Measurements from ENCODE around the gene NAXD. TPM values are rescaled to one million over a fixed set of nuclear protein-coding genes. Genes with fewer than 3 reads are reported as not detected.

The NAXD gene
- total RNA-seq, 1 donor from 2014 or later = 25.8 TPM

DNA sequence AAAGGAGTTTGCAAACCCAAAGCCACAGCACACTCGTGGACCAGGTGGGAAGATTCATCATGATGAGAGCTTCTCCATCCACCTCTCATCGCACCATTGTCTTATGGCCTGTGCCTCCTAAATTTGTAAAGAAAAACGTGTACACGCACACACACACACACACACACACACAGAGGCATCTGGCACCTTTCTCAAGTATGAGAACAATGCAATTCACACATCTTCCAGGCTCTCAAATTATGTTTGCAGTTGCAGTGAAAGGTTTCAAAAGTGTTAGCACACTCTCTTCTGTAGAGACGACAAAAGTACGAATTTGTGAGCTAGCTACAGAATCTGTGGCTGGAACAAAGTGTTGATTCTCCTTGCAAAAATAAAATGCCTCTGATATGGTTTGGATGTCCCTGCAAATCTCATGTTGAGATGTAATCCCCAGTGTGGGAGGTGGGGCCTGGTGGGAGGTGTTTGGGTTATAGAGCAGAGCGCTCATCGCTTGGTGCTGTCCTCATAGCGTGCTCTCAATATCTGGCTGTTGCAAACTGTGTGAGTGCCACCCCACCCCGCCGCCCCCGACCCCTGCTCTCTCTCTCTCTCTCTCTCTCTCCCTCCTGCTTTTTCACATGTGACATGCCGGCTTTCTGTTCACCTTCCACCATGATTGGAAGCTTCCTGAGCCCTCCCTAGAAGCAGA, 32.0 kb upstream of the NAXD start:
- Histone ChIP-seq H2AFZ (ENCODE audit: low read depth, low read length) (no peak overlapping the region), H3K9ac (ENCODE audit: low read length) (no peak overlapping the region), H3K79me2 (ENCODE audit: insufficient read depth, low read length) (no peaks in the 10 kb centered on the region), H3K27me3 (ENCODE audit: insufficient read depth, low read length) (peaks cover 3% of the 10 kb centered on the region), H3K36me3 (ENCODE audit: insufficient read depth, low read length) (no peaks in the 10 kb centered on the region), H3K27ac (ENCODE audit: low read depth, low read length) (no peak overlapping the region), H3K4me1 (ENCODE audit: insufficient read depth, low read length) (no peaks in the 10 kb centered on the region), H3K4me3 (ENCODE audit: insufficient read depth, low read depth, low read length) (no peak overlapping the region), H4K20me1 (ENCODE audit: insufficient read depth, low read length) (no peaks in the 10 kb centered on the region), H3K4me2 (ENCODE audit: low read length) (no peak overlapping the region), H3K9me3 (ENCODE audit: insufficient read depth, low read depth, low read length) (no peaks in the 10 kb centered on the region)
- DNase-seq (ENCODE audit: low read depth) (no peak), FAIRE-seq (no peak)
- H3K36me3 Mint-ChIP-seq (ENCODE audit: low read depth, unreplicated experiment) = no peaks in the 10 kb centered on the region
- peaks cover 13% of the 10 kb centered on the region for H3K27me3 Mint-ChIP-seq (ENCODE audit: low read depth, unreplicated experiment)
- peaks cover 8% of the 10 kb centered on the region for H3K4me1 Mint-ChIP-seq (ENCODE audit: low read depth, unreplicated experiment)
- no peak for TF ChIP-seq CTCF (IDR thresholded peaks at IDR 0.05; ENCODE audit: insufficient read depth, low read depth, low read length)
- no peak for TF ChIP-seq EZH2 (IDR thresholded peaks at IDR 0.05; ENCODE audit: insufficient read depth, low read length)
- H3K9me3 Mint-ChIP-seq (ENCODE audit: unreplicated experiment) = no peaks in the 10 kb centered on the region
- H3K4me3 Mint-ChIP-seq (ENCODE audit: unreplicated experiment) = no peak overlapping the region
- no peak overlapping the region for H3K27ac Mint-ChIP-seq (ENCODE audit: unreplicated experiment)

GRCh38 chr13:110589793-110590390, 25.5 kb upstream of the NAXD start:
- H2AFZ ChIP-seq (ENCODE audit: low read depth, low read length) = no peak overlapping the region
- no peak overlapping the region for H3K27ac ChIP-seq (ENCODE audit: low read depth, low read length)
- FAIRE-seq = no peak
- Mint-ChIP-seq H3K36me3 (ENCODE audit: low read depth, unreplicated experiment) (no peaks in the 10 kb centered on the region), H3K9me3 (ENCODE audit: unreplicated experiment) (no peaks in the 10 kb centered on the region), H3K4me1 (ENCODE audit: low read depth, unreplicated experiment) (no peaks in the 10 kb centered on the region), H3K27me3 (ENCODE audit: low read depth, unreplicated experiment) (peaks cover 2% of the 10 kb centered on the region), H3K4me3 (ENCODE audit: unreplicated experiment) (no peak overlapping the region), H3K27ac (ENCODE audit: unreplicated experiment) (no peak overlapping the region)
- no peaks in the 10 kb centered on the region for H3K36me3 ChIP-seq (ENCODE audit: insufficient read depth, low read length)
- H3K4me2 ChIP-seq (ENCODE audit: low read length) = no peak overlapping the region
- no peaks in the 10 kb centered on the region for H3K27me3 ChIP-seq (ENCODE audit: insufficient read depth, low read length)
- H4K20me1 ChIP-seq (ENCODE audit: insufficient read depth, low read length) = no peaks in the 10 kb centered on the region
- TF ChIP-seq EZH2 (IDR thresholded peaks at IDR 0.05; ENCODE audit: insufficient read depth, low read length) (no peak), CTCF (IDR thresholded peaks at IDR 0.05; ENCODE audit: insufficient read depth, low read depth, low read length) (no peak)
- no peaks in the 10 kb centered on the region for H3K4me1 ChIP-seq (ENCODE audit: insufficient read depth, low read length)
- DNase-seq (ENCODE audit: low read depth) = no peak
- H3K4me3 ChIP-seq (ENCODE audit: insufficient read depth, low read depth, low read length) = no peak overlapping the region
- no peaks in the 10 kb centered on the region for H3K79me2 ChIP-seq (ENCODE audit: insufficient read depth, low read length)
- no peaks in the 10 kb centered on the region for H3K9me3 ChIP-seq (ENCODE audit: insufficient read depth, low read depth, low read length)
- H3K9ac ChIP-seq (ENCODE audit: low read length) = no peak overlapping the region

- H3K36me3 ChIP-seq (ENCODE audit: insufficient read depth, low read length) = no peaks in the 10 kb centered on the region
- FAIRE-seq (no peak), DNase-seq (ENCODE audit: low read depth) (no peak)
- Mint-ChIP-seq H3K27ac (ENCODE audit: unreplicated experiment) (no peak overlapping the region), H3K4me1 (ENCODE audit: low read depth, unreplicated experiment) (no peaks in the 10 kb centered on the region), H3K27me3 (ENCODE audit: low read depth, unreplicated experiment) (no peaks in the 10 kb centered on the region), H3K9me3 (ENCODE audit: unreplicated experiment) (no peaks in the 10 kb centered on the region), H3K36me3 (ENCODE audit: low read depth, unreplicated experiment) (no peaks in the 10 kb centered on the region), H3K4me3 (ENCODE audit: unreplicated experiment) (no peak overlapping the region)
- no peak overlapping the region for H3K27ac ChIP-seq (ENCODE audit: low read depth, low read length)
- no peaks in the 10 kb centered on the region for H4K20me1 ChIP-seq (ENCODE audit: insufficient read depth, low read length)
- no peak for TF ChIP-seq EZH2 (IDR thresholded peaks at IDR 0.05; ENCODE audit: insufficient read depth, low read length)
- TF ChIP-seq CTCF (IDR thresholded peaks at IDR 0.05; ENCODE audit: insufficient read depth, low read depth, low read length) = no peak
- no peak overlapping the region for H3K4me2 ChIP-seq (ENCODE audit: low read length)
- no peaks in the 10 kb centered on the region for H3K4me1 ChIP-seq (ENCODE audit: insufficient read depth, low read length)
- no peaks in the 10 kb centered on the region for H3K9me3 ChIP-seq (ENCODE audit: insufficient read depth, low read depth, low read length)
- no peaks in the 10 kb centered on the region for H3K79me2 ChIP-seq (ENCODE audit: insufficient read depth, low read length)
- no peak overlapping the region for H3K9ac ChIP-seq (ENCODE audit: low read length)
- no peak overlapping the region for H2AFZ ChIP-seq (ENCODE audit: low read depth, low read length)
- no peaks in the 10 kb centered on the region for H3K27me3 ChIP-seq (ENCODE audit: insufficient read depth, low read length)
- H3K4me3 ChIP-seq (ENCODE audit: insufficient read depth, low read depth, low read length) = no peak overlapping the region
Measured at GRCh38 chr13:110590577-110590976, 24.8 kb upstream of the NAXD start.
